Measurements from ENCODE around the gene EFNA5.

EFNA5 gene

DNA sequence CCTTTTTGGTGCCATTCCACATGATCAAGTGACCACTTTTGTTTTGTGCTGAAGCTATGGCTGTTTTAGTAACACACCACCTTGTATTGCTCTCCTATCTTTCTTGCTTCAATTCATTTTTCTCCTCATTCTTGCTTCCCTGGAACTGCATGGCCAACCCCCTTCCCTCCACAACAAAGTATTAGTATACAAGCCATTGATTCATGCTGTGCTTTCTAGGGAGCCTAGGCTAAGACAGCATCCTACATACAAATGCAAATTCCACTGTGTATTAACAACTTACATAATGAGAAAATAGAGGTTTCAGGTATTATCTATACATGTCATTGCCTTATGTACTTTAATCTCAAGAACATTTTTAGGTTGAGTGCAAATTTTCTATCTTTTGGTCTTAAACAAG, 141.1 kb downstream of the EFNA5 start:
- Histone ChIP-seq H3K9me3 (ENCODE audit: insufficient read depth, low read depth, low read length) (no peaks in the 10 kb centered on the region), H3K27ac (ENCODE audit: low read depth, low read length) (peak overlapping the region; percentile 54; the same call in 1 of the 2 replicates), H3K4me3 (ENCODE audit: low read length) (peak overlapping the region; percentile 21), H3K9ac (ENCODE audit: low read depth, low read length) (no peak overlapping the region), H3K27me3 (ENCODE audit: insufficient read depth, low read length) (no peaks in the 10 kb centered on the region), H3K4me1 (ENCODE audit: insufficient read depth, low read length) (peaks cover 49% of the 10 kb centered on the region), H3K36me3 (ENCODE audit: insufficient read depth, low read length) (no peaks in the 10 kb centered on the region)

DNA sequence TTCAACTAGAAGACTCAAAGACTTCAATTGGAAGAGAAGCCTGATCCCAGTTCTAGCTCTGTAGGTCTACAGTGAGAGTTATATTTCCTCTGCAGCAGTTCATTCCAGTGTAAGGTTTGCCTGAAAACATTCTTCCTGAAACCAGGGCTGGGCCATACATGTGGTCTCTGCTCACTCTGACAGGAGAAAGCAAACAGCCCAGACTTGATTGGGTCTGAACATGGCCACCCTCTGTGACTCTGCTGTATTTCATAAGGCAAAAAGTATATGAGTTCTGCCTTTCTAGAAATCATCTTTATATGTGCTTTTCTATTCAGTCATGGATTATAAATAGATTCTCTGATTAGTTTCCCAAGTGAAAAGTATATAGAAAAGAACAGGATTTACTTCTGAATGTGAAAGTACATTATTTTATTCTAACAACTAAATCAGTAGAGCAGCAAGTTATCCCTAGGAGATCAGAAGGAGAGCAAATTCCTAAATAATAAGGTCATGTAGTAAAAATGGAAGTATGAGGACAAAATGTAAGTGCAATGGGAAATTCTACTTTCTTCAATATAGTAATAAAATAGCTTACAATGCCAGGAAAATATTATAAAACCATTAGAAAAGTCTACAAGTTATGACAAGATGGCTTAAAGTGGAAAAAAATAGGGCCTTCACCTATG, 144.3 kb downstream of the EFNA5 start:
- Histone ChIP-seq H3K4me3 (ENCODE audit: low read length) (no peak overlapping the region), H3K9me3 (ENCODE audit: insufficient read depth, low read depth, low read length) (no peaks in the 10 kb centered on the region), H3K27me3 (ENCODE audit: insufficient read depth, low read length) (no peaks in the 10 kb centered on the region), H3K9ac (ENCODE audit: low read depth, low read length) (no peak overlapping the region), H3K36me3 (ENCODE audit: insufficient read depth, low read length) (no peaks in the 10 kb centered on the region), H3K27ac (ENCODE audit: low read depth, low read length) (no peak overlapping the region), H3K4me1 (ENCODE audit: insufficient read depth, low read length) (peaks cover 63% of the 10 kb centered on the region)

DNA sequence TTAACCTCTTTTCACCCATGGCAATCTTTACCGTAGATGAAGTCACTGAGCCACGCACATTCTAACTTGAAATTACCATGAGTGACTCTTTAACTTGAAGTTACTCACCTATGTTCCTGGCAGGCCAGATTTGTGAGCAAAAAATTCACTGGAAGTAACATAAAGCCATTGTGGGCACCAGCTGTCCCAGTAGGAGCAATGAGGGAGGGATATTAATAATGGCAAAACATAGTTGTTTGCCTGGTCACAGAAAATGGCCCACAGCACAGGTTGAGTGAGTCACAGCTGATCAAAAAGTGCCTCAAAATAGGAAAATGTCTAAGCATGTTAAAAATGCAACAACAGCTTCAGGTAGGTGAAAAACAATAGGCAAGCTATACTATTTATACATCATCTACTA, 146.6 kb downstream of the EFNA5 start:
- peaks cover 59% of the 10 kb centered on the region for H3K4me1 ChIP-seq (ENCODE audit: insufficient read depth, low read length)
- no peaks in the 10 kb centered on the region for H3K9me3 ChIP-seq (ENCODE audit: insufficient read depth, low read depth, low read length)

DNA sequence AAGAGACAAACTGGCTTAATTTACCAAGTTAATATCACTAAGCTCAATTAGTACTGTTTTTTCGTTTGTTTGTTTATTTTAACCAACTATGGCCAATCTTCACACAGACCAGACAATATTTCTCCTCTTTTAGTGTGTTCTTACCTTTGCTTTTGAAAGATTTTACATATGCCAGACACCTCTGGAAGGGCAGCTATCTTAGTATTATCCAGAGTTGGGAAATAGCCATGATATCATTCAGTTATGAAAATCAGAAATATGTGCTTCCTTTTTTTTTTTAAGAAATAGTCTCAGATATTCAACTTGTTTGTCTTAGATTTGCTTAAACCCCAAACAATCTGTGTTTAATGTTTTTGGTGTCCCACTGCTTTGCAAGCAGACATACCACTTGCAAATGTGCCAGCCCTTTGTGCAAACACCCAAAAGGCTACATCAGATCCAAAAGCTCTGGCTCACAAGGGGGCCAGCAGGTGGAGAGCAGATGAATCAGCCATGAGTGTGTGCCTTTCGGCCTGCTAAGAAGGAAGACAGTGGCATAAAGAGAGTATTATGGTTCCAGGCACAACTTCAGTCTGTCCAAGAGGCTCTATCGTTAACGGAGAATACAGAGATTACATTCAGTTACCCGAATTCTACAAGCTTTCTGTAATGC, 147.6 kb downstream of the EFNA5 start:
- Histone ChIP-seq H3K9me3 (ENCODE audit: insufficient read depth, low read depth, low read length) (no peaks in the 10 kb centered on the region), H3K4me3 (ENCODE audit: low read length) (no peak overlapping the region), H3K4me1 (ENCODE audit: insufficient read depth, low read length) (peaks cover 63% of the 10 kb centered on the region), H3K27me3 (ENCODE audit: insufficient read depth, low read length) (no peaks in the 10 kb centered on the region), H3K9ac (ENCODE audit: low read depth, low read length) (no peak overlapping the region), H3K36me3 (ENCODE audit: insufficient read depth, low read length) (no peaks in the 10 kb centered on the region), H3K27ac (ENCODE audit: low read depth, low read length) (no peak overlapping the region)
- WGBS, result 86% methylated on average over 5 of the region's 5 CpGs

More for the DNA sequence above, 146.6 kb downstream of the EFNA5 start:
- Histone ChIP-seq H3K9ac (ENCODE audit: low read depth, low read length) (no peak overlapping the region), H3K4me3 (ENCODE audit: low read length) (no peak overlapping the region), H3K27ac (ENCODE audit: low read depth, low read length) (no peak overlapping the region), H3K36me3 (ENCODE audit: insufficient read depth, low read length) (no peaks in the 10 kb centered on the region), H3K27me3 (ENCODE audit: insufficient read depth, low read length) (no peaks in the 10 kb centered on the region)
- WGBS, result 95% methylated on average over 2 of the region's 2 CpGs

DNA sequence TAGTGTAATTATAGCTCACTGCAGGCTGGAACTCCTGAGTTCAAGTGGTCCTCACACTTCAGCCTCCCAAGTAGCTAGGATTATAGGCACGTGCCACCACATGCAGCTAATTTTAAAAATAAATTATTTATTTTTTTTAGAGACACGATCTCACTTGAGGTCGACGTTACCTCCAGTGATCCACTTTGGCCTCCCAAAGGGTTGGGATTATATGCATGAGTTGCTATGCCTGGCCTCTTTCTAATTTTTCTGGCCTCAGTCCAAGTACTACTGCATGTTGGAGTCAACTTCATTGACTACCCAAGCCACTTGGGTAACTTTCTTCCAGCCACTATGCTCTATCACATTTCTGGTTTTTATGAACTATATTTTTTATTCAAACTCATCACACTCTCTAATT, 148.3 kb downstream of the EFNA5 start:
- no peaks in the 10 kb centered on the region for H3K27me3 ChIP-seq (ENCODE audit: insufficient read depth, low read length)
- H3K9me3 ChIP-seq (ENCODE audit: insufficient read depth, low read depth, low read length), result no peaks in the 10 kb centered on the region
- H3K9ac ChIP-seq (ENCODE audit: low read depth, low read length), result no peak overlapping the region
- H3K4me1 ChIP-seq (ENCODE audit: insufficient read depth, low read length), result peaks cover 64% of the 10 kb centered on the region
- 95% methylated on average over 3 of the region's 4 CpGs for WGBS
- no peak overlapping the region for H3K4me3 ChIP-seq (ENCODE audit: low read length)
- H3K36me3 ChIP-seq (ENCODE audit: insufficient read depth, low read length), result no peaks in the 10 kb centered on the region
- H3K27ac ChIP-seq (ENCODE audit: low read depth, low read length), result no peak overlapping the region

DNA sequence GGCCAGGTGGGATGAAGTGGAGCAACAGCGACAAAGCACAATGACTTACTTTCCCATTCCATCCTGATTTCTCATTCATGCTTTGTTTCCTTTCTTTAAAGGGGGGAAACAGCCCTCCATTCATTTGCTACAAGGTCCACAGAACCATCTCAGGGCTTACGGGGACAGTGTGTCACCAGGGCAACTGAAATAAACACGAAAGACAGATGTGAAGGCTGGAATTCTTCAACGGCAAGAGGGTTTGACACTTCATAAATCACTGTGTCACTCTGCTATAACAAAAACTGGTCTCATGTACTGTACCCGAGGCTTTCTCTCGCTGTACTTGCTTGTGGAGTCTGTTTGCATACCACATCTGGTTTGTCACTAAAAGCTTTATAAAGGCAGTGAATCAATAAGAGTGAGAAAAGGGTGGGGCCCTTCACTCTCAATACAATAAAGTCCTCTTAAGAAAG, 150.8 kb downstream of the EFNA5 start:
- H3K4me1 ChIP-seq (ENCODE audit: insufficient read depth, low read length), result peaks cover 64% of the 10 kb centered on the region
- H3K4me3 ChIP-seq (ENCODE audit: low read length), result no peak overlapping the region
- no peak overlapping the region for H3K9ac ChIP-seq (ENCODE audit: low read depth, low read length)
- no peaks in the 10 kb centered on the region for H3K9me3 ChIP-seq (ENCODE audit: insufficient read depth, low read depth, low read length)
- H3K27me3 ChIP-seq (ENCODE audit: insufficient read depth, low read length), result no peaks in the 10 kb centered on the region
- 47% methylated on average over 6 of the region's 6 CpGs for WGBS
- no peak overlapping the region; the same call in 1 of the 2 replicates for H3K27ac ChIP-seq (ENCODE audit: low read depth, low read length)
- no peaks in the 10 kb centered on the region for H3K36me3 ChIP-seq (ENCODE audit: insufficient read depth, low read length)

DNA sequence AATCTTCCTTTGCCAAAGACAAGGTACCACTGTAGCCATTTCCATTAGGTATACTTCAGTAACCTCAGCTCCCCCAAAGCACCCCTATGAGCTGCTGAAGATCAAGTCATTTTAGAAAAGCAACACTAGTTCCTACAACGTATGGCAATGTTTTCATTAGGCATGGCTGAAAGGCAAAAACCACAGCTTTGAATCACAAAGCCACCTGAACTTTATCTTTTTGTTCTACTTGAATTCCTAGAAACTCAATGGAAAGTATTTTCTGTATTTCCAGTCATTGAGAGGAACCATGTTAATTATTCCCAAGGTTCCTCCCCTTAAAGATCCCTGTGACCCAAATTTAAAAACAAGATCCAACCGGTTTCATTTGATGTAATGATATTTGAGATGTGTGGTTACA, 152.1 kb downstream of the EFNA5 start:
- H3K27ac ChIP-seq (ENCODE audit: low read depth, low read length), result peak overlapping the region; percentile 54; the same call in 1 of the 2 replicates
- no peaks in the 10 kb centered on the region for H3K36me3 ChIP-seq (ENCODE audit: insufficient read depth, low read length)
- H3K4me1 ChIP-seq (ENCODE audit: insufficient read depth, low read length), result peaks cover 66% of the 10 kb centered on the region
- H3K9ac ChIP-seq (ENCODE audit: low read depth, low read length), result no peak overlapping the region
- H3K4me3 ChIP-seq (ENCODE audit: low read length), result no peak overlapping the region
- no peaks in the 10 kb centered on the region for H3K9me3 ChIP-seq (ENCODE audit: insufficient read depth, low read depth, low read length)
- WGBS, result 56% methylated on average over 1 of the region's 2 CpGs
- H3K27me3 ChIP-seq (ENCODE audit: insufficient read depth, low read length), result no peaks in the 10 kb centered on the region

DNA sequence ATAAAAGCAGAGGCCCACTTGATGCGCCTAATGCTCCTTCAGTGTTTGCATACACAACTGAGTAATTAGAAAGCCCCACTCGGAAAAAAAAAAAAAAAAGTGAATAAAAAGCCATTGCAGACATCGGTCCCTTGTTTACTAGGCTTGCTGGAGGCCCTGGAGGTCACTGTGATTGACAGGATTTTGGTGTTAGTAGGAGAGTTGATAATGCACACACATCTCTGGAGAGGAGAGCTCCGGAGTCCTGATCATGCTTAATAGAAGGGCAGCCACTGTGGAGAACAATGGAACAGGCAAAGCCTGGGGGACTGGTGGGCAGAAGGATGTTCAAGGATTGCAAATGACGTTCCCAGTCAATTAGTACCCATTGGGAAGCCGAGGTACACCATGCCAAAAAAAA, 152.5 kb downstream of the EFNA5 start:
- Histone ChIP-seq H3K4me3 (ENCODE audit: low read length) (no peak overlapping the region), H3K27ac (ENCODE audit: low read depth, low read length) (peak overlapping the region; percentile 54; the same call in 1 of the 2 replicates), H3K36me3 (ENCODE audit: insufficient read depth, low read length) (no peaks in the 10 kb centered on the region), H3K27me3 (ENCODE audit: insufficient read depth, low read length) (no peaks in the 10 kb centered on the region), H3K4me1 (ENCODE audit: insufficient read depth, low read length) (peaks cover 66% of the 10 kb centered on the region), H3K9me3 (ENCODE audit: insufficient read depth, low read depth, low read length) (no peaks in the 10 kb centered on the region), H3K9ac (ENCODE audit: low read depth, low read length) (no peak overlapping the region)
- 59% methylated on average over 6 of the region's 6 CpGs for WGBS

DNA sequence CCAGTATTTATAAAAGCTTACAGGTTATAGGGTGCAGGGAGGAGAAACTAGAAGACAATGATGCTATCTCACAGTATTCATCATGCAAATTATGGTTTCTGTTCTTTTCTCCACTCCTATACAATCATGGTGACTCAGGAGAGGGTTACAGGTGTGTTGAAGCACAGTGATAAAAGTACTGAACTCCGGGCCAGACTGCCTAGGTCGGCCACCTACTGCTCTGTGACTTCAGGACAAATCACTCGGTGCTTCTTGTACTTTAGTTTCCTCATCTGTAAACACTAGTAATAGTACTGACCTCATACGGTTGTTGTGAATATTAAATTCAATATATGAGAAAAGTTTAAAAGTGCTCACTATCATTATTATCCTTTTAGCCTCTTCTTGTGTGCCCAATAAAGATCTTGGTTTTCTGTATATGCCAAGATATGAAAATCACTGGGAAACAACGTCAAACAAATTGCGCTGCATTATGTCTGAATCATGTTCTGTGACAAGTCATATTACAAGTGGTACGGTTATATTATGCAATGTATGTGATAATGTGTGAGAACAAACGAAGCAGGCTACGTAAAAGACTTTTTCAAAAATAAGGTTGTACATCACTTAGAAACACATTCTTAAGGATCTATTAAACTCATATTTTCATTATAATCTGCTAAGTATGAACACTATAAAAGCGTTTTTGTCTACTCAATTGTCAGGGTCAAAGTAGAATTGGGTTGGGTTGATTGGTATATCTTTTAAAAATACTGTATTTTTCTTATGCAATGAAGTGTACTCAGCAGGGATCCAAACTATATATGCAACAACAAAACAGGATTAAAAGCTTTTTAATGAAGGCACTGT, 153.3 kb downstream of the EFNA5 start:
- peaks cover 67% of the 10 kb centered on the region for H3K4me1 ChIP-seq (ENCODE audit: insufficient read depth, low read length)

DNA sequence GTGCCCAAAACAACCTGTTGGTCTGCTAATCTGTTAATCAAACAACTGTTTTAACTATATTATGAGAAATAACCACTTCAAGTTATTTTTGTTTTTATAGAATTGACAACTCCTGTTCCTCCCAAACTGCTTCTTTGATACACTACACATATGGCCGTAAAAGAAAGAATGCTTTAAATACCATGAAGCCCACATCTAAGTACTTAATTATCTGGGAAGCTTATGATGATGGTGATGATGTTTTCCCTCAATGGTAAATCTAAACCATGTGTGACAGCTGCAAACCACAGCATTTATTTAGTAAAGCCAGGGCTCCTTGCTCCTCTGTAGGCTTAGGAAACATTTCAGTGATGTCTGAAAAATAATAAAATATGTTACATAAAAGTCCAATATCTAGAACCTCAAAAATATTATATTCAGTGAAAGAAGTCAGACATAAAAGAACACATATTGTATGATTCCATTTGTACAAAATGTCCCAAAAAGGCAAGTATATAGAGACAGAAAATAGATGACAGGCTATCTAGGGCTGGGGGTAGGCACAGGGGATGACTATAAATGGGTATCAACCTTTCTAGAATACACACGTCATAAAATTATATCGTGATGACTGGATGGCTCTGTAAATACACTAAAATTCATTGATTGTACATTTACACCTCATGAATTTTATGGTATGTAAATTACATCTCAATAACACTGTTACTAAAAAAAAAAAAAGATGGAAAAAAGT, 154.1 kb downstream of the EFNA5 start:
- no peaks in the 10 kb centered on the region for H3K27me3 ChIP-seq (ENCODE audit: insufficient read depth, low read length)
- no peak overlapping the region for H3K27ac ChIP-seq (ENCODE audit: low read depth, low read length)
- H3K4me1 ChIP-seq (ENCODE audit: insufficient read depth, low read length), result peaks cover 75% of the 10 kb centered on the region
- H3K9ac ChIP-seq (ENCODE audit: low read depth, low read length), result no peak overlapping the region
- no CpG with 5 or more reads among the region's 3 CpGs for WGBS
- no peak overlapping the region for H3K4me3 ChIP-seq (ENCODE audit: low read length)
- no peaks in the 10 kb centered on the region for H3K36me3 ChIP-seq (ENCODE audit: insufficient read depth, low read length)
- no peaks in the 10 kb centered on the region for H3K9me3 ChIP-seq (ENCODE audit: insufficient read depth, low read depth, low read length)

More for the DNA sequence above, 153.3 kb downstream of the EFNA5 start:
- H3K27me3 ChIP-seq (ENCODE audit: insufficient read depth, low read length), result no peaks in the 10 kb centered on the region
- 95% methylated on average over 6 of the region's 10 CpGs for WGBS
- no peak overlapping the region for H3K9ac ChIP-seq (ENCODE audit: low read depth, low read length)
- no peaks in the 10 kb centered on the region for H3K36me3 ChIP-seq (ENCODE audit: insufficient read depth, low read length)
- no peak overlapping the region for H3K4me3 ChIP-seq (ENCODE audit: low read length)
- no peaks in the 10 kb centered on the region for H3K9me3 ChIP-seq (ENCODE audit: insufficient read depth, low read depth, low read length)
- no peak overlapping the region for H3K27ac ChIP-seq (ENCODE audit: low read depth, low read length)
